GM19099 (cell line): ENCODE data around the gene RAB30.

Experiments used
- POLR2A ChIP-seq: IDR thresholded peaks from 3 replicates; pipeline ENCODE4 v1.6.1; 2011; ENCODE audit warnings: low read depth; ENCODE audit not compliant: insufficient read length; ENCODE audit errors: extremely low read depth

Gene RAB30

GRCh38 chr11:82927264-82927880 lies 144.3 kb downstream of the RAB30 start:
- no peak for TF ChIP-seq POLR2A

GRCh38 chr11:82924522-82925224 lies 147.0 kb downstream of the RAB30 start:
- no peak for TF ChIP-seq POLR2A
